Measurements from ENCODE around the gene OR4D10. TPM values are rescaled to one million over a fixed set of nuclear protein-coding genes. Genes with fewer than 3 reads are reported as not detected.
A peak's percentile ranks its signal among the peaks of the same experiment; 100 is the strongest.

Gene OR4D10
- total and polyA plus RNA-seq, 2 of the 8 experiments (the other 6 are each of a cell fraction or from before 2014, with no cell fraction given) = not detected

GRCh38 chr11:59510941-59511589 lies 38.0 kb downstream of the OR4D10 start, which contains the start of gene OR4D9:
OR4D9 (plus strand) TSS chr11:59511539; CDS start chr11:59514913, 3,374 bp downstream.
- FAIRE-seq = no peak
- H3K4me2 ChIP-seq (ENCODE audit: insufficient read depth in 1 of 2, low read depth in 2 of 2, low read length in 2 of 2) = no peak within 1 kb of the TSS
- no peak for TF ChIP-seq SP1 (IDR thresholded peaks at IDR 0.05; ENCODE audit: low read depth, low read length)

More at GRCh38 chr11:59510941-59511589, 38.0 kb downstream of the OR4D10 start, which contains the start of gene OR4D9:
- Histone ChIP-seq H4K91ac (replicated peaks; ENCODE audit: insufficient read length, low read length) (no peak within 1 kb of the TSS), H3K79me2 (ENCODE audit: control insufficient read depth in 1 of 2, insufficient read depth in 2 of 2, low read length in 2 of 2) (no peaks in the 10 kb centered on the region), H2BK5ac (ENCODE audit: low read depth, low read length) (no peak within 1 kb of the TSS), H3K9me3 (ENCODE audit: insufficient read depth in 2 of 2, low read depth in 1 of 2, low read length in 1 of 2) (no peaks in the 10 kb centered on the region), H3K36me3 (ENCODE audit: control insufficient read depth in 2 of 4, insufficient read depth in 4 of 4, low read length in 3 of 4) (no peaks in the 10 kb centered on the region), H2AFZ (ENCODE audit: low read length) (0 out of 2 replicates have a peak within 1 kb of the TSS, but pooled peaks have one; percentile 34), H3K79me1 (ENCODE audit: low read depth, low read length) (no peaks in the 10 kb centered on the region), H3K18ac (ENCODE audit: extremely low read depth, low read length) (no peak within 1 kb of the TSS), H4K8ac (ENCODE audit: extremely low read depth, insufficient read depth, low read length) (no peak within 1 kb of the TSS), H3K23me2 (ENCODE audit: low read depth, low read length) (no peaks in the 10 kb centered on the region), H4K20me1 (replicated peaks in 1 of 2; ENCODE audit: control insufficient read depth in 1 of 2, insufficient read depth in 2 of 2, low read length in 2 of 2) (no peaks in the 10 kb centered on the region), H3K23ac (ENCODE audit: insufficient read length) (no peak within 1 kb of the TSS), H2BK20ac (ENCODE audit: low read length) (no peak within 1 kb of the TSS), H2BK12ac (ENCODE audit: low read depth, low read length) (no peak within 1 kb of the TSS), H3K56ac (replicated peaks; ENCODE audit: insufficient read length, low read depth, low read length) (no peak within 1 kb of the TSS), H2AK5ac (ENCODE audit: low read depth, low read length) (no peak within 1 kb of the TSS), H2BK120ac (replicated peaks; ENCODE audit: low read depth, low read length) (no peak within 1 kb of the TSS), H3K27ac (ENCODE audit: low read depth, low read length) (no peak within 1 kb of the TSS), H3K9ac (replicated peaks in 1 of 4; ENCODE audit: extremely low read depth in 1 of 4, low read depth in 3 of 4, low read length in 3 of 4) (no peak within 1 kb of the TSS), H4K5ac (ENCODE audit: insufficient read length, low read depth, low read length) (no peak within 1 kb of the TSS), H3K4me1 (replicated peaks in 1 of 4; ENCODE audit: control insufficient read depth in 3 of 4, insufficient read depth in 4 of 4, low read length in 3 of 4) (no peaks in the 10 kb centered on the region), H3K27me3 (replicated peaks in 1 of 4; ENCODE audit: control insufficient read depth in 3 of 4, extremely low read depth in 1 of 4, insufficient read depth in 3 of 4, low read length in 3 of 4) (no peaks in the 10 kb centered on the region), H3K14ac (ENCODE audit: insufficient read length) (no peak within 1 kb of the TSS), H3K4ac (replicated peaks; ENCODE audit: insufficient read length, low read depth, low read length) (no peak within 1 kb of the TSS), H3K4me3 (ENCODE audit: extremely low read depth in 1 of 4, insufficient read depth in 2 of 4, low read depth in 3 of 4, low read length in 4 of 4) (no peak within 1 kb of the TSS), H2BK15ac (ENCODE audit: low read length) (no peak within 1 kb of the TSS)
- WGBS, 2 experiments (ENCODE audit: extremely low coverage in 1 of 2, insufficient coverage in 1 of 2, insufficient read length in 1 of 2, insufficient replicate concordance in 2 of 2, low coverage in 1 of 2, low lambda C conversion rate in 2 of 2, missing lambda C conversion rate in 1 of 2) = 94% methylated on average over 2 of the region's 2 CpGs; no CpG with 5 or more reads in 1 of the 2 experiments
- CTCF ChIA-PET (ENCODE audit: partially characterized antibody) = interaction anchor here (0.6 to 1.2 kb wide), 2 partner anchors 8 to 325 kb away, joined by 3 read pairs; no protein-coding TSS in a partner anchor
- DNase-seq (ENCODE audit: low read depth in 1 of 2, low spot score in 2 of 2) = no peak
- POLR2A ChIA-PET (ENCODE audit: partially characterized antibody) = no interaction called here
